LNCAP (cell line): Measurements from ENCODE around the gene CACTIN.

Experiments used
- CTCF ChIP-seq: fragments of 450-650 bp; IDR thresholded peaks from 2 replicates; pipeline ENCODE4 v1.5.1; 2017; ENCODE audit warnings: mild to moderate bottlenecking

CACTIN gene

DNA sequence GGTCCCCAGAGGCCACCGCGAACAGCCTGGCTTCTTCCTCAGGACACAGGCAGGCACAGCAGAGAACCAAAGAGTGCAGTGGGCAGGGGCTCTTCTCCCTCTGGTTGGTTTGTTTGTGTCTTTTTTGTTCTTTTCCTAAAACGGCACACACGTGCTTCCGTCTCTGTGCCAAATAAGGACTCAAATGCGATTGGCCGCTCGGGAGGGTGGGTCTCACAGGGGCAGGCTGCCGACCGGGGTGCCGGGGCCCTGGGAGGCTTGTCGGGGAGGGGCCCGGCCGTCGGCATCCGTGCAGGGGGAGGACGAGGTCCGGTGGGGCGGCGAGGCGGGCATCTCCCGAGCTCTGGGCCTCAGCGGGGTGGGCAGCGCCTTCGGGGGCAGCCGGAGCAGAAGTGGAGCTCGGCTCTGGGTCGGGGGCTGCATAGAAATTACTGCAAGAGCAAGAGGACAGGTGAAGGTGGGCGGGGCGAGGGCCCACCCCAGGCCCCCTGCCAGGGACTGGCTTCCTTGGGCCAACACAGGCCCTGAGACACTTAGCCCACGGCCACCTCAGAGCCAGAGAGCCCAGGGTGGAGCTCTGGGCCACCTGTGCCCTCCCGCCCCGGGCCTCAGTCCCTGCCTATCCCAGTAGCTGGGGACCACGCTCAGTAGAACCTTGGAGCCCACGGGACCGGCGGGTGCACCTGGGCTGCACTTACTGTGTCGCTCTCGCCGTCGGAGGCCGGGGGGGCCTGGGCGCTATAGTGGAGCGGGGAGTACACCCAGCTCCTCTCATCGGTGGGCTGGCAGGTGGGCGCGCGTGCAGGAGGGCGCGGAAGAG, 6.4 kb upstream of the CACTIN start:
- TF ChIP-seq CTCF: no peak

GRCh38 chr19:3632098-3632497, 5.5 kb upstream of the CACTIN start:
- no peak for TF ChIP-seq CTCF

DNA sequence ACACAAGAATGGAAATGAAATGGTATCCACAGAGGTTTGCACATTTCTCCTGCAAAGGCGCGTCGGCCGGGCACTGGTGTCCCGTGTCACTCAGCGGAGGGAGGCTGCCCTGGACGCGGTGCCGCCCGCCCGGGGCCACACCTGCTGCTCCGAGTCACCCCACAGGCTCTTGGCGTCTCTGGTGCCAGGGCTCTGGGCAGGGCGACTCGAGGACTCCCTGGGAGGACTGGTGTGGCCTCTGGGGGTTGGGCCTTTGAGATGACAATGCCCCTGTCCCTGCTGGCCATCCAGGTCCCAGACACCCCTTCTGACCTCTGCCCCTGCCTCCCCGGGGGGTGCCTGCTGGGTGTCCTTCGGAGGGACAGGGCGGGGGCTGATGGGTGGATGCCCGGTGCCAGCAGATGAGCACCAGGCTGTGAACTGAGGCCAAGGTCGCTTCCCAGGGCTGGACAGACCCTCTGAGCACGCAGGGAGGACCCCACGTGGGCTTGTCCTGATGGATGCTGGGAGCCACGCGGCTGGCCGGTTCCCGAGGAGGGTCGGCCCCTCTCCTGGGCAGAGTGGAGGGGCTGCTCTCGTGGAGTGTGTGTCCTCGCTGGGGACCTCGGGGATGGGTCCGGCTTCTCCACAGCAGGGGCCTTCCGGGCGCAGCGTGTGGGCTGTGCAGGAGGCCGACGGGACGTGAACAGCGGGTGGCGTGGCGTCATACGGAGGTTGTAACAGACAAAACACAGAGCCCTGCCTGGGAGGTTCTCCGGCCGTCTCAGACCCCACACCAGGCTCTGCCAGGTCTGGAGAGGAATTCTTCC, 4.7 kb upstream of the CACTIN start:
- no peak for TF ChIP-seq CTCF

DNA sequence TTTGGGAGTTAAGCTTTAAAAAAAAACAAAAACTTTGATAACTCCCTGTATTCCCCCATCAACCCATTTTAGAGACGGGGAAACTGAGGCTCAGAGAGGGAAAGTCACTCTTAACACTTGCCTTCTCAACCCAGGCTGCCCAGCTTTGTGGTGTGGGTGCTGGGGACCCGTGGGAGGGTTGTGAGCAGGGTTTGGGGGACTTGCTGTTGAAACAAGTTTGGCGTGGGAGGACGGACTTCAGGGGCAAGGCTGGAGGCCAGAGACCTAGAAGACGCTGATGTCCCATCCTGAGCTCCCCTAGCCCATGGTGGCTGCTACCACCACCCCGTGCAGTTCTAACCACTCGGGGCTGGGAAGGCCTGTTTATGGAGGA, 747 bp upstream of the CACTIN start:
- no peak for TF ChIP-seq CTCF

- TF ChIP-seq CTCF: no peak
Observed at GRCh38 chr19:3625996-3626472, 556 bp downstream of the CACTIN start.

DNA sequence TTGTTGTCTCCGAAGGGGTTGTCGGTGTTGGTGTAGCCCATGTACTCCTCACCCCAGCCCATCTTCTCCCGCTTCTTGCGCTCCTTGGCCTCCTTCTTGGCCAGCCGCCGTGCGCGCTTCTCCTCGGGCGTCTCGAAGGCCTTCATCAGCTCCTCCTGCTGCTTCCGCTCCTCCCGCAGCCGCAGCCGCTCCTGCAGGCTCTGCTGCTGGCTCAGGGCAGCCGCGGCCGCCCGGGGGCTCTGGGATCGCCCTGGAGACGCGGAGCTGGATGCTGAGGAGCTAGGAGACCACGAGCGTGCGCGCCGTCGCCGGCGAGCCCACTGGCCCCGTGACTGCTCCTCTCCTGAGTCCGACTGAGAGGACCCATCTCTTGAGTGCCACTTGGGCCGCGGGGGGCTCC, 2.9 kb downstream of the CACTIN start:
- TF ChIP-seq CTCF: no peak

GRCh38 chr19:3622224-3622623, 4.4 kb downstream of the CACTIN start:
- TF ChIP-seq CTCF: no peak
